Activated T-helper 1 cell treated with anti-CD3 and anti-CD28 coated beads, Interleukin-12 subunit alpha, Interleukin-12 subunit beta, Interleukin-2, Interleukin-4 antibody, amounts not matched to agents 30 ng/mL and 10 ng/mL and 1 ng/mL, durations not matched to agents 14 hours and 24 hours and 36 hours (primary cell): ENCODE results near the gene ZNF682. TPM values are rescaled to one million over a fixed set of nuclear protein-coding genes. Genes with fewer than 3 reads are reported as not detected.
"Not testable (repeated sequence)": the region's sequence is repeated elsewhere in the genome, so short reads cannot be mapped to it uniquely, and the experiment has no call there.

Experiments used
- DNase-seq: peaks from one replicate; pipeline ENCODE4 v3.0.0; 2021; ENCODE audit warnings: low spot score
- H3K27ac Mint-ChIP-seq: one replicate; pipeline ENCODE4 v1.8.0; 2021; ENCODE audit warnings: mild to moderate bottlenecking, mixed read lengths
- H3K27me3 Mint-ChIP-seq: one replicate; pipeline ENCODE4 v1.8.0; 2022; ENCODE audit warnings: mild to moderate bottlenecking, moderate library complexity, mixed read lengths; ENCODE audit not compliant: insufficient read depth
- H3K36me3 Mint-ChIP-seq: one replicate; pipeline ENCODE4 v1.8.0; 2021; ENCODE audit warnings: low read depth, mixed read lengths
- H3K4me1 Mint-ChIP-seq: one replicate; pipeline ENCODE4 v1.8.0; 2021; ENCODE audit warnings: low read depth, mixed read lengths
- H3K4me3 Mint-ChIP-seq: one replicate; pipeline ENCODE4 v1.8.0; 2021; ENCODE audit warnings: mild to moderate bottlenecking, moderate library complexity, mixed read lengths
- H3K9me3 Mint-ChIP-seq: one replicate; pipeline ENCODE4 v1.8.0; 2021; ENCODE audit warnings: mixed read lengths
- intact Hi-C: fragments of 100-400 bp; cut with micrococcal nuclease; formaldehyde crosslinking; loops from one replicate; pipeline ENCODE4 v1.15.1; 2024
- total RNA-seq: library from RNA; stranded (reverse); gene quantifications from 2 replicates; pipeline ENCODE4 v1.2.3, GENCODE V29; 2022

Gene ZNF682
- total RNA-seq = 6.1 and 6.2 TPM in 2 replicates

DNA sequence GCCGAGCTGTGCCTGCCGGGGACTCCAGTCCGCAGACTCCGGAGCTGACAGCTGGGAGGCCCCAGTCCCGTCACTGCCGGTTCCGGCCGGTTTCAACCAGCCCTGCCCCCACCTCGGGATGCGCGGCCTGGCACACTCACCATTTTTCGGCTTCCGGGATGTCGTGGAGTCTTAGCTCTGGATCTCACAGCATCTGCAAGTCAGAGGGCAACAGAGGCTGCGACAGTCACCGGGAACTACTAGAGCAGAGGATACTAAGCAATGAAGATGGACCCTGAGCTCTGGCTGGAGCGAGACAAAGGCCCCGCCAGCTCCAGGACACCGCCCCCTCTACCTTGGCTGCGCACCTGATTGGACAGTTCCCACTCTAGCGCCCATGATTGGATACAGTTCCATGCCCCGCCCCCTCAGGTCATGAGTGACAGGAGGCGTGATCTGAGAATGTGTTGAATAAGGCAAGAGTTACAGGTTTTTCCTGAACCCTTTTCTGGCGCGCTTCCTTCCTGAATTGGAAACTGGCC is at the start of gene ZNF682:
TSS of gene ZNF682 (minus strand) at position 303 of the 521 bp plus-strand sequence. CDS start at position 143, 160 bp downstream.
- intact Hi-C loops = loop anchor here (1.0 kb wide), 3 partner anchors 199 to 1043 kb away; partner anchors contain the start of gene ZNF714
- peaks cover 6% of the 10 kb centered on the region for H3K36me3 Mint-ChIP-seq
- H3K27me3 Mint-ChIP-seq = no peaks in the 10 kb centered on the region
- peaks cover 17% of the 10 kb centered on the region for H3K4me1 Mint-ChIP-seq
- peak within 1 kb of the TSS; percentile 88 for H3K27ac Mint-ChIP-seq
- H3K9me3 Mint-ChIP-seq = peaks cover 20% of the 10 kb centered on the region
- peak within 1 kb of the TSS; percentile 91 for H3K4me3 Mint-ChIP-seq
- peak; percentile 82 for DNase-seq

GRCh38 chr19:20082876-20083275 is 43.6 kb upstream of the ZNF682 start:
- intact Hi-C loops, H3K27me3 Mint-ChIP-seq, H3K27ac Mint-ChIP-seq, H3K4me1 Mint-ChIP-seq, H3K4me3 Mint-ChIP-seq, DNase-seq: not testable (repeated sequence)
- H3K36me3 Mint-ChIP-seq = peaks cover 10% of the 10 kb centered on the region
- peaks cover 57% of the 10 kb centered on the region for H3K9me3 Mint-ChIP-seq

DNA sequence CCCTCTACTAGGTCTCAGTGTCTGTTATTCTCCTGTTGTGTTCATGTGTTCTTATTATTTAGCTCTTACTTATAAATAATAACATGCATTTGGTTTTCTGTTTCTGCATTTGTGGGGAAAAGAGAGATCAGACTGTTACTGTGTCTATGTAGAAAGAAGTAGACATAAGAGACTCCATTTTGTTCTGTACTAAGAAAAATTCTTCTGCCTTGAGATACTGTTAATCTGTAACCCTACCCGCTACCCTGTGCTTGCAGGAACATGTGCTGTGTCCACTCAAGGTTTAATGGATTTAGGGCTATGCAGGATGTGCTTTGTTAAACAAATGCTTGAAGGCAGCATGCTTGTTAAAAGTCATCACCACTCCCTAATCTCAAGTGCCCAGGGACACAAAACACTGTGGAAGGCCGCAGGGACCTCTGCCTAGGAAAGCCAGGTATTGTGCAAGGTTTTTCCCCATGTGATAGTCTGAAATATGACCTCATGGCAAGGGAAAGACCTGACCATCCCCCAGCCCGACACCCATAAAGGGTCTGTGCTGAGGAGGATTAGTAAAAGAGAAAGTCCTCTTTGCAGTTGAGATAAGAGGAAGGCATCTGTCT is 43.0 kb upstream of the ZNF682 start:
- H3K4me1 Mint-ChIP-seq, H3K27me3 Mint-ChIP-seq, H3K36me3 Mint-ChIP-seq, H3K4me3 Mint-ChIP-seq, intact Hi-C loops, H3K27ac Mint-ChIP-seq, DNase-seq: not testable (repeated sequence)
- peaks cover 51% of the 10 kb centered on the region for H3K9me3 Mint-ChIP-seq

GRCh38 chr19:20080656-20081055 is 41.4 kb upstream of the ZNF682 start:
- Mint-ChIP-seq H3K4me3 (no peak overlapping the region), H3K27ac (no peak overlapping the region), H3K36me3 (peaks cover 6% of the 10 kb centered on the region), H3K27me3 (no peaks in the 10 kb centered on the region), H3K9me3 (peaks cover 49% of the 10 kb centered on the region), H3K4me1 (no peaks in the 10 kb centered on the region)
- intact Hi-C loops = no loop called here
- DNase-seq = no peak

- H3K36me3 Mint-ChIP-seq = peaks cover 6% of the 10 kb centered on the region
- H3K27me3 Mint-ChIP-seq = no peaks in the 10 kb centered on the region
- no peak overlapping the region for H3K27ac Mint-ChIP-seq
- no peak for DNase-seq
- no peak overlapping the region for H3K4me3 Mint-ChIP-seq
- intact Hi-C loops = loop anchor here (5.0 kb wide), 1 partner anchor 302 kb away; no protein-coding TSS in a partner anchor
- H3K9me3 Mint-ChIP-seq = peaks cover 49% of the 10 kb centered on the region
- no peaks in the 10 kb centered on the region for H3K4me1 Mint-ChIP-seq
Observed at GRCh38 chr19:20079476-20079875, 40.2 kb upstream of the ZNF682 start.

GRCh38 chr19:20078581-20079031 is 39.3 kb upstream of the ZNF682 start:
- H3K4me3 Mint-ChIP-seq = peak overlapping the region; percentile 84
- intact Hi-C loops = loop anchor here (5.0 kb wide), 1 partner anchor 301 kb away; no protein-coding TSS in a partner anchor
- H3K27ac Mint-ChIP-seq = no peak overlapping the region

GRCh38 chr19:20077791-20078463 is 38.6 kb upstream of the ZNF682 start, which contains the start of gene ZNF90:
TSS of gene ZNF90 (plus strand) at chr19:20078000. CDS start at chr19:20078133, 133 bp downstream.
- Mint-ChIP-seq H3K36me3 (peaks cover 5% of the 10 kb centered on the region), H3K9me3 (peaks cover 45% of the 10 kb centered on the region), H3K27ac (no peak within 1 kb of the TSS), H3K27me3 (no peaks in the 10 kb centered on the region), H3K4me3 (peak within 1 kb of the TSS; percentile 84), H3K4me1 (no peaks in the 10 kb centered on the region)
- DNase-seq = peak; percentile 65
- intact Hi-C loops = loop anchor here (5.0 kb wide), 1 partner anchor 301 kb away; no protein-coding TSS in a partner anchor

More at GRCh38 chr19:20078581-20079031, 39.3 kb upstream of the ZNF682 start:
- peaks cover 46% of the 10 kb centered on the region for H3K9me3 Mint-ChIP-seq
- no peaks in the 10 kb centered on the region for H3K27me3 Mint-ChIP-seq
- H3K36me3 Mint-ChIP-seq = peaks cover 6% of the 10 kb centered on the region
- no peak for DNase-seq
- H3K4me1 Mint-ChIP-seq = no peaks in the 10 kb centered on the region

GRCh38 chr19:20072936-20073335 is 33.6 kb upstream of the ZNF682 start:
- DNase-seq = no peak
- H3K36me3 Mint-ChIP-seq = no peaks in the 10 kb centered on the region
- H3K9me3 Mint-ChIP-seq = peaks cover 51% of the 10 kb centered on the region
- no peaks in the 10 kb centered on the region for H3K27me3 Mint-ChIP-seq
- no peaks in the 10 kb centered on the region for H3K4me1 Mint-ChIP-seq
- H3K27ac Mint-ChIP-seq = no peak overlapping the region
- intact Hi-C loops = no loop called here
- H3K4me3 Mint-ChIP-seq = no peak overlapping the region

DNA sequence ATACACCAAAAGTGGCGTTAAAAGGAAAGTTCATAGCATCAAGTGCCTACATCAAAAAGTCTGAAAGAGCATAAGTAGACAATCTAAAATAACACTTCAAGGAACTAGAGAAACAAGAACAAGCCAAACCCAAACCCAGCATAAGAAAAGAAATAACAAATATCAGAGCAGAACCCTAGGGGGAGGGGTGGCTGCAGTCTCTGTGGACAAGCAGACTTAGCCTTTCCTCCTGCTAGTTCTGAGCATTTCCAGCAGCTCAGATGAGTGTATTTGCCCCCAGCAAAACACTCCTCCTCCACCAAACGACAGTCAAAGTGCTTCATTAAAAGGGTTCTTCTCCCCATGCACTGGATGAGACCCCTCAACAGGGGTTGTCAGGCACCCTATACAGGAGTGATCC is 31.4 kb upstream of the ZNF682 start:
- intact Hi-C loops = no loop called here
- Mint-ChIP-seq H3K4me3 (no peak overlapping the region), H3K4me1 (no peaks in the 10 kb centered on the region), H3K27me3 (no peaks in the 10 kb centered on the region), H3K36me3 (no peaks in the 10 kb centered on the region), H3K9me3 (peaks cover 64% of the 10 kb centered on the region), H3K27ac (no peak overlapping the region)
- DNase-seq = no peak

DNA sequence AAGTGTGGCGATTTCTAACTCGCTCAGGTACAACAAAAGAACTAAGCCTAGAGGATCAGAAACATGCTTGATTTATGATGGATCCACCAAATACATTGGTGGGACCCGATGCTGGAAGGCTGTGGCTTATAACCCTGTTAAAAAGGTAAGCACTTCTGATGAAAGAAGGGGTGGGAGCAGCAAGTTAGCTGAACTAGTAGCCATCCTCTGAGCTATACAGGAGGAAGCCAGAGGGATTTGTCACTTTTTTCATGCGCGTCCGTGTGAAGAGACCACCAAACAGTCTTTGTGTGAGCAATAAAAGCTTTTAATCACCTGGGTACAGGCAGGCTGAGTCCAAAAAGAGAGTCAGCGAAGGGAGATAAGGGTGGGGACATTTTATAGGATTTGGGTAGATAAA is 29.3 kb upstream of the ZNF682 start:
- DNase-seq, H3K27ac Mint-ChIP-seq: not testable (repeated sequence)
- peaks cover 59% of the 10 kb centered on the region for H3K9me3 Mint-ChIP-seq

GRCh38 chr19:20067943-20068342 is 28.6 kb upstream of the ZNF682 start:
- H3K4me3 Mint-ChIP-seq = no peak overlapping the region
- intact Hi-C loops = no loop called here
- H3K27ac Mint-ChIP-seq = no peak overlapping the region
- H3K27me3 Mint-ChIP-seq = no peaks in the 10 kb centered on the region
- H3K9me3 Mint-ChIP-seq = peaks cover 53% of the 10 kb centered on the region
- H3K36me3 Mint-ChIP-seq = no peaks in the 10 kb centered on the region
- no peaks in the 10 kb centered on the region for H3K4me1 Mint-ChIP-seq
- DNase-seq = no peak

More for the DNA sequence above, 29.3 kb upstream of the ZNF682 start:
- H3K36me3 Mint-ChIP-seq, intact Hi-C loops, H3K4me1 Mint-ChIP-seq, H3K4me3 Mint-ChIP-seq, H3K27me3 Mint-ChIP-seq: not testable (repeated sequence)

- DNase-seq = no peak
- Mint-ChIP-seq H3K9me3 (peaks cover 51% of the 10 kb centered on the region), H3K4me1 (no peaks in the 10 kb centered on the region), H3K36me3 (no peaks in the 10 kb centered on the region), H3K27ac (no peak overlapping the region), H3K4me3 (no peak overlapping the region), H3K27me3 (no peaks in the 10 kb centered on the region)
- intact Hi-C loops = no loop called here
Observed at GRCh38 chr19:20066861-20067260, 27.6 kb upstream of the ZNF682 start.

- DNase-seq = no peak
- intact Hi-C loops = no loop called here
Observed at GRCh38 chr19:20060282-20060681, 21.0 kb upstream of the ZNF682 start.

More at GRCh38 chr19:20060282-20060681, 21.0 kb upstream of the ZNF682 start:
- no peak overlapping the region for H3K27ac Mint-ChIP-seq
- H3K9me3 Mint-ChIP-seq = peaks cover 37% of the 10 kb centered on the region
- no peaks in the 10 kb centered on the region for H3K27me3 Mint-ChIP-seq
- no peaks in the 10 kb centered on the region for H3K4me1 Mint-ChIP-seq
- H3K4me3 Mint-ChIP-seq = no peak overlapping the region
- no peaks in the 10 kb centered on the region for H3K36me3 Mint-ChIP-seq
